Neural cell (in vitro differentiated cells): ENCODE results near the gene DHX34.

Experiments
- CTCF ChIP-seq: fragments of 450-650 bp; IDR thresholded peaks from 2 replicates; pipeline ENCODE4 v1.5.1; 2014; ENCODE audit warnings: antibody characterized with exemption, mild to moderate bottlenecking, moderate library complexity; ENCODE audit not compliant: poor library complexity, severe bottlenecking
- EP300 ChIP-seq: fragments of 450-650 bp; conservative IDR thresholded peaks from 2 replicates; pipeline ENCODE4 v1.6.1; 2014; ENCODE audit warnings: antibody characterized with exemption, mild to moderate bottlenecking, moderate library complexity; ENCODE audit not compliant: poor library complexity, severe bottlenecking
- EZH2 ChIP-seq: fragments of 200-600, 300-800 bp; shearing (Covaris generic), sonication (generic); IDR thresholded peaks from 2 replicates; pipeline ENCODE4 v1.6.1; 2014; ENCODE audit warnings: antibody characterized with exemption, low read length, borderline replicate concordance, mild to moderate bottlenecking; ENCODE audit not compliant: insufficient read depth, poor library complexity, severe bottlenecking
- MXI1 ChIP-seq: fragments of 450-650 bp; conservative IDR thresholded peaks from 2 replicates; pipeline ENCODE4 v1.6.1; 2014; ENCODE audit warnings: antibody characterized with exemption, mild to moderate bottlenecking; ENCODE audit not compliant: poor library complexity, severe bottlenecking
- POLR2AphosphoS5 ChIP-seq: IDR thresholded peaks from 2 replicates; pipeline ENCODE4 v1.6.1; 2012
- RAD21 ChIP-seq: fragments of 450-650 bp; conservative IDR thresholded peaks from 2 replicates; pipeline ENCODE4 v1.6.1; 2014; ENCODE audit warnings: antibody characterized with exemption, mild to moderate bottlenecking, moderate library complexity
- TAF1 ChIP-seq: IDR thresholded peaks from 2 replicates; pipeline ENCODE4 v1.6.1; 2012; ENCODE audit warnings: low read depth
- TF ChIP-seq, protein P1 (sequence below): IDR thresholded peaks from 2 replicates; pipeline ENCODE4 v1.6.1; 2012; ENCODE audit warnings: borderline replicate concordance

DNA sequence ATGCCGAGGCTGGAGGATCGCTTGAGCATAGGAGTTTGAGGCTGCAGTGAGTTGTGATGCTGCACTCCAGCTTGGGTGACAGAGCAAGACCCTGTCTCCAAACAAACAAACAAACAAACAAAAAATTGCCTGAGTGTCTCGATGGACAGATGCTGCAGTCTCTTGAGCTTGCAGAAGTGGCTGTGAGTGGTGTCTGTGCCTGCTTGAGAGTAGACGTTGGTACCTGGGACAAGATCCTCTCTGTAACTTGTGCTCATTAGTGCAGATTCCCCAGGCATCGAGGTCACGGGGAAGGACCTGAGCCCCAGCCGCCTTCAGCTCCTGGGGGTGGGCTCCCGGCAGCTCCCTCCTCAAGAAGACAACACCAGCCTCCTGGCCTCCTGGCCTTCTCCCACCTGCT is 25.7 kb upstream of the DHX34 start:
- TF ChIP-seq MXI1 = no peak
- TF ChIP-seq EZH2 = no peak
- TF ChIP-seq CTCF = no peak
- TF ChIP-seq EP300 = no peak
- TF ChIP-seq RAD21 = no peak
- TF ChIP-seq POLR2AphosphoS5 = no peak
- TF ChIP-seq, protein P1, sequence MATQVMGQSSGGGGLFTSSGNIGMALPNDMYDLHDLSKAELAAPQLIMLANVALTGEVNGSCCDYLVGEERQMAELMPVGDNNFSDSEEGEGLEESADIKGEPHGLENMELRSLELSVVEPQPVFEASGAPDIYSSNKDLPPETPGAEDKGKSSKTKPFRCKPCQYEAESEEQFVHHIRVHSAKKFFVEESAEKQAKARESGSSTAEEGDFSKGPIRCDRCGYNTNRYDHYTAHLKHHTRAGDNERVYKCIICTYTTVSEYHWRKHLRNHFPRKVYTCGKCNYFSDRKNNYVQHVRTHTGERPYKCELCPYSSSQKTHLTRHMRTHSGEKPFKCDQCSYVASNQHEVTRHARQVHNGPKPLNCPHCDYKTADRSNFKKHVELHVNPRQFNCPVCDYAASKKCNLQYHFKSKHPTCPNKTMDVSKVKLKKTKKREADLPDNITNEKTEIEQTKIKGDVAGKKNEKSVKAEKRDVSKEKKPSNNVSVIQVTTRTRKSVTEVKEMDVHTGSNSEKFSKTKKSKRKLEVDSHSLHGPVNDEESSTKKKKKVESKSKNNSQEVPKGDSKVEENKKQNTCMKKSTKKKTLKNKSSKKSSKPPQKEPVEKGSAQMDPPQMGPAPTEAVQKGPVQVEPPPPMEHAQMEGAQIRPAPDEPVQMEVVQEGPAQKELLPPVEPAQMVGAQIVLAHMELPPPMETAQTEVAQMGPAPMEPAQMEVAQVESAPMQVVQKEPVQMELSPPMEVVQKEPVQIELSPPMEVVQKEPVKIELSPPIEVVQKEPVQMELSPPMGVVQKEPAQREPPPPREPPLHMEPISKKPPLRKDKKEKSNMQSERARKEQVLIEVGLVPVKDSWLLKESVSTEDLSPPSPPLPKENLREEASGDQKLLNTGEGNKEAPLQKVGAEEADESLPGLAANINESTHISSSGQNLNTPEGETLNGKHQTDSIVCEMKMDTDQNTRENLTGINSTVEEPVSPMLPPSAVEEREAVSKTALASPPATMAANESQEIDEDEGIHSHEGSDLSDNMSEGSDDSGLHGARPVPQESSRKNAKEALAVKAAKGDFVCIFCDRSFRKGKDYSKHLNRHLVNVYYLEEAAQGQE = no peak
- no peak for TF ChIP-seq TAF1
